Right lobe of liver (tissue), 6 donors: Measurements from ENCODE around the gene RPS6KL1. TPM values are rescaled to one million over a fixed set of nuclear protein-coding genes. Genes with fewer than 3 reads are reported as not detected.

Experiments used
- ATAC-seq, 4 donors: fragments of 200-7000 bp; cut with Tn5 transposase; one replicate each; pipeline ENCODE4 v1.9.1; 2020; ENCODE audit warnings: mild to moderate bottlenecking in 4 of 4, moderate library complexity in 4 of 4
- DNase-seq, 3 donors: peaks; one replicate each; pipeline ENCODE4 v3.0.0-alpha.2; 2020
- H3K27ac ChIP-seq, 3 donors: fragments of 200-600 bp; one replicate each; pipeline ENCODE4 v1.8.0; 2022
- H3K27me3 ChIP-seq, 2 donors: fragments of 200-600 bp; one replicate each; pipeline ENCODE4 v1.8.0; 2022
- H3K36me3 ChIP-seq, 4 donors: fragments of 200-600 bp; sonication (generic) in 1 of 4; one replicate each; pipeline versions ENCODE4 v1.5.1 to v1.8.0; 2017 to 2022; ENCODE audit warnings: control low read depth in 1 of 4
- H3K4me1 ChIP-seq, 4 donors: fragments of 200-600 bp; sonication (generic) in 1 of 4; one replicate each; pipeline versions ENCODE4 v1.5.1 to v1.8.0; 2017 to 2022; ENCODE audit warnings: control low read depth in 1 of 4
- H3K4me3 ChIP-seq, 3 donors: fragments of 200-600 bp; one replicate each; pipeline ENCODE4 v1.8.0; 2022
- H3K9me3 ChIP-seq, 4 donors: fragments of 200-600 bp; sonication (generic) in 1 of 4; one replicate each; pipeline versions ENCODE4 v1.5.1 to v1.8.0; 2017 to 2022; ENCODE audit warnings: control low read depth in 1 of 4
- CTCF ChIP-seq, 4 donors: fragments of 200-600 bp in 3 of 4; fragments of 450-650 bp in 1 of 4; IDR thresholded peaks; one replicate each; pipeline versions ENCODE4 v1.5.1 to v1.8.0; 2016 to 2022; ENCODE audit warnings: antibody characterized with exemption in 4 of 4, mild to moderate bottlenecking in 2 of 4
- POLR2A ChIP-seq: fragments of 450-650 bp; IDR thresholded peaks from one replicate; pipeline ENCODE4 v1.6.1; 2017; ENCODE audit warnings: antibody characterized with exemption, mild to moderate bottlenecking
- WGBS: methylation state at CpG from one replicate; pipeline ENCODE4 v1.1.6; 2018; ENCODE audit warnings: low coverage, low lambda C conversion rate; ENCODE audit not compliant: insufficient coverage; ENCODE audit errors: missing lambda C conversion rate; 5-methylcytosine and 5-hydroxymethylcytosine counted together
- intact Hi-C, 2 donors: fragments of 100-400 bp; cut with DNase I; formaldehyde crosslinking; loops; one replicate each; pipeline versions ENCODE4 v1.11.2 to v1.14.1; 2022
- total RNA-seq, 6 experiments: library from RNA; depleted of rRNA in 2 of 6; stranded (reverse); fragments of >200 nt in 2 of 6; fragmentation: NEBNext Ultra II Directional in 3 of 6; extraction: Animal tissue kit (Norgen Biotek cat#: 25700) in 3 of 6; gene quantifications; one replicate each; pipeline versions ENCODE4 v1.1.0 to v1.2.4, GENCODE V29; 2016 to 2023
- donor health status: DM: no; HTN: yes; CAD: no.
- donor health status: DM: no; HTN: no; CAD: no.
- donor health status: DM: no; HTN: no; CAD: no.
- donor health status: DM: no; HTN: yes; CAD: no.
- donor health status: DM: no; HTN: yes; CAD: no.

The RPS6KL1 gene
- total RNA-seq, 6 experiments from 2014 or later: 3.9 to 7.9 (median 4.9) TPM

- H3K27ac ChIP-seq: no peak overlapping the region
- DNase-seq (no peak), ATAC-seq (no peak)
- no peaks in the 10 kb centered on the region for H3K27me3 ChIP-seq
- peaks cover 0 to 22% (median 4%) of the 10 kb centered on the region in 4 donors for H3K4me1 ChIP-seq
- peaks cover 20 to 84% (median 48%) of the 10 kb centered on the region in 4 donors for H3K36me3 ChIP-seq
- intact Hi-C loops: no loop called here
- no peaks in the 10 kb centered on the region for H3K9me3 ChIP-seq
- no peak overlapping the region for H3K4me3 ChIP-seq
- TF ChIP-seq POLR2A (no peak), CTCF (IDR thresholded peaks at IDR 0.05) (no peak)
- WGBS: 83% methylated on average over 3 of the region's 3 CpGs
Measured at GRCh38 chr14:74896400-74896799, 26.7 kb downstream of the RPS6KL1 start.

- WGBS: 22% methylated on average over 3 of the region's 4 CpGs
- Histone ChIP-seq H3K36me3 (peaks cover 16 to 86% (median 42%) of the 10 kb centered on the region in 4 donors), H3K4me1 (peaks cover 0 to 17% (median 6%) of the 10 kb centered on the region in 4 donors), H3K9me3 (no peaks in the 10 kb centered on the region), H3K4me3 (no peak overlapping the region), H3K27me3 (no peaks in the 10 kb centered on the region), H3K27ac (no peak overlapping the region)
- intact Hi-C loops: no loop called here
- no peak for DNase-seq
- ATAC-seq: no peak
- TF ChIP-seq CTCF (IDR thresholded peaks at IDR 0.05): no peak
- TF ChIP-seq POLR2A: no peak
Measured at GRCh38 chr14:74893614-74894091, 29.4 kb downstream of the RPS6KL1 start.

GRCh38 chr14:74892745-74893144, 30.3 kb downstream of the RPS6KL1 start:
- DNase-seq (no peak), ATAC-seq (no peak)
- H3K9me3 ChIP-seq: no peaks in the 10 kb centered on the region
- no peaks in the 10 kb centered on the region for H3K27me3 ChIP-seq
- intact Hi-C loops: no loop called here
- TF ChIP-seq CTCF (IDR thresholded peaks at IDR 0.05): no peak
- H3K4me1 ChIP-seq: peaks cover 0 to 17% (median 3%) of the 10 kb centered on the region in 4 donors
- WGBS: 57% methylated on average over 2 of the region's 5 CpGs
- H3K36me3 ChIP-seq: peaks cover 16 to 86% (median 40%) of the 10 kb centered on the region in 4 donors
- H3K27ac ChIP-seq: no peak overlapping the region
- no peak overlapping the region for H3K4me3 ChIP-seq

GRCh38 chr14:74891870-74892269, 31.2 kb downstream of the RPS6KL1 start:
- 77% methylated on average over 6 of the region's 6 CpGs for whole genome bisulfite sequencing
- no peak for TF ChIP-seq POLR2A

GRCh38 chr14:74890262-74890661, 32.8 kb downstream of the RPS6KL1 start:
- 75% methylated on average over 6 of the region's 6 CpGs for WGBS
- no peaks in the 10 kb centered on the region for H3K9me3 ChIP-seq
- H3K36me3 ChIP-seq: peaks cover 16 to 64% (median 31%) of the 10 kb centered on the region in 4 donors
- no peak overlapping the region for H3K4me3 ChIP-seq
- TF ChIP-seq CTCF (IDR thresholded peaks at IDR 0.05) (no peak), POLR2A (no peak)
- H3K27ac ChIP-seq: no peak overlapping the region
- no peaks in the 10 kb centered on the region for H3K27me3 ChIP-seq
- ATAC-seq: peak in 3 of 4 donors; percentile 15 to 49 (median 29)
- peaks cover 0 to 26% (median 3%) of the 10 kb centered on the region in 4 donors for H3K4me1 ChIP-seq
- no peak for DNase-seq
- intact Hi-C loops: no loop called here

More at GRCh38 chr14:74891870-74892269, 31.2 kb downstream of the RPS6KL1 start:
- no peak for ATAC-seq
- no peak overlapping the region for H3K27ac ChIP-seq
- H3K27me3 ChIP-seq: no peaks in the 10 kb centered on the region
- DNase-seq: no peak
- no peaks in the 10 kb centered on the region for H3K9me3 ChIP-seq
- peaks cover 16 to 80% (median 38%) of the 10 kb centered on the region in 4 donors for H3K36me3 ChIP-seq
- intact Hi-C loops: no loop called here
- peaks cover 0 to 21% (median 3%) of the 10 kb centered on the region in 4 donors for H3K4me1 ChIP-seq
- no peak overlapping the region for H3K4me3 ChIP-seq
